HG02973 (cell line): ENCODE results near the gene NDUFA12.

Experiments
- ATAC-seq: cut with Tn5 transposase; IDR thresholded peaks from one replicate; pipeline ENCODE4 v1.9.1; 2021; ENCODE audit warnings: moderate library complexity; ENCODE audit not compliant: unreplicated experiment

NDUFA12 gene

GRCh38 chr12:94942663-94943062 lies 60.8 kb downstream of the NDUFA12 start:
- ATAC-seq: no peak

- ATAC-seq: peak; percentile 70
Observed at GRCh38 chr12:94941440-94941862, 62.0 kb downstream of the NDUFA12 start.

- no peak for ATAC-seq
Observed at GRCh38 chr12:94940771-94941170, 62.7 kb downstream of the NDUFA12 start.

- ATAC-seq: no peak
Observed at GRCh38 chr12:94938583-94938982, 64.9 kb downstream of the NDUFA12 start.

- ATAC-seq: no peak
Observed at GRCh38 chr12:94930772-94931171, 72.7 kb downstream of the NDUFA12 start.

GRCh38 chr12:94930216-94930654 lies 73.3 kb downstream of the NDUFA12 start:
- ATAC-seq: no peak

- ATAC-seq: no peak
Observed at GRCh38 chr12:94929780-94930179, 73.7 kb downstream of the NDUFA12 start.

GRCh38 chr12:94925729-94926128 lies 77.8 kb downstream of the NDUFA12 start:
- ATAC-seq: no peak

- ATAC-seq: no peak
Observed at GRCh38 chr12:94925206-94925605, 78.3 kb downstream of the NDUFA12 start.

- ATAC-seq: no peak
Observed at GRCh38 chr12:94922561-94922960, 80.9 kb downstream of the NDUFA12 start.
